Activated naive CD4-positive, alpha-beta T cell treated with anti-CD3 and anti-CD28 coated beads, Interleukin-2, amount 50 U/mL, for 24 hours (primary cell): Measurements from ENCODE around the gene CPHXL2.

ENCODE experiments used
- H3K27ac Mint-ChIP-seq: one replicate; pipeline ENCODE4 v1.8.0; 2021; ENCODE audit warnings: mild to moderate bottlenecking, mixed read lengths
- H3K27me3 Mint-ChIP-seq: one replicate; pipeline ENCODE4 v1.8.0; 2021; ENCODE audit warnings: mixed read lengths
- H3K36me3 Mint-ChIP-seq: one replicate; pipeline ENCODE4 v1.8.0; 2021; ENCODE audit warnings: mixed read lengths
- H3K4me1 Mint-ChIP-seq: one replicate; pipeline ENCODE4 v1.8.0; 2021; ENCODE audit warnings: mixed read lengths
- H3K4me3 Mint-ChIP-seq: one replicate; pipeline ENCODE4 v1.8.0; 2021; ENCODE audit warnings: mild to moderate bottlenecking, mixed read lengths
- H3K9me3 Mint-ChIP-seq: one replicate; pipeline ENCODE4 v1.8.0; 2021; ENCODE audit warnings: mixed read lengths

CPHXL2 gene

DNA sequence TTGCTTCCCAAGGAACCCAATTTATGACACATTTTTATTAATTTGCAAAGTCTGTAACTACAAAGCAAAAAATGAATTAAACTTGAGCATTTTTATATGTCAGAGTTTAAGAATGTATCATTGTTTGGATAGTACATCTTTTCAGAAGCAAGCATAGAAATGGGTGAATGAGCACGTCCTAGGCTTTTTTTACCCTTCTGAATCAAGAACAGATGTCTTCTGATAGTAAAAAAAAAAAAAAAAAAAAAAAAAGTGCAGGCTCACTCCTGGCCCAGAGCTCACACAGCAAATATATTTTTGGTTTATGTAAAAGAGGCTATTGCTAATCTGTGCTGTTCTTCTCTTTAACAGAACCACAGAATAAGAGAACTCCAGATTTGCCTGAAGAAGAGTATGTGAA is 22.9 kb downstream of the CPHXL2 start:
- no peak overlapping the region for H3K4me3 Mint-ChIP-seq
- peaks cover 71% of the 10 kb centered on the region for H3K4me1 Mint-ChIP-seq
- no peaks in the 10 kb centered on the region for H3K9me3 Mint-ChIP-seq
- peaks cover 28% of the 10 kb centered on the region for H3K36me3 Mint-ChIP-seq
- H3K27me3 Mint-ChIP-seq: no peaks in the 10 kb centered on the region
- peak overlapping the region; percentile 89 for H3K27ac Mint-ChIP-seq

DNA sequence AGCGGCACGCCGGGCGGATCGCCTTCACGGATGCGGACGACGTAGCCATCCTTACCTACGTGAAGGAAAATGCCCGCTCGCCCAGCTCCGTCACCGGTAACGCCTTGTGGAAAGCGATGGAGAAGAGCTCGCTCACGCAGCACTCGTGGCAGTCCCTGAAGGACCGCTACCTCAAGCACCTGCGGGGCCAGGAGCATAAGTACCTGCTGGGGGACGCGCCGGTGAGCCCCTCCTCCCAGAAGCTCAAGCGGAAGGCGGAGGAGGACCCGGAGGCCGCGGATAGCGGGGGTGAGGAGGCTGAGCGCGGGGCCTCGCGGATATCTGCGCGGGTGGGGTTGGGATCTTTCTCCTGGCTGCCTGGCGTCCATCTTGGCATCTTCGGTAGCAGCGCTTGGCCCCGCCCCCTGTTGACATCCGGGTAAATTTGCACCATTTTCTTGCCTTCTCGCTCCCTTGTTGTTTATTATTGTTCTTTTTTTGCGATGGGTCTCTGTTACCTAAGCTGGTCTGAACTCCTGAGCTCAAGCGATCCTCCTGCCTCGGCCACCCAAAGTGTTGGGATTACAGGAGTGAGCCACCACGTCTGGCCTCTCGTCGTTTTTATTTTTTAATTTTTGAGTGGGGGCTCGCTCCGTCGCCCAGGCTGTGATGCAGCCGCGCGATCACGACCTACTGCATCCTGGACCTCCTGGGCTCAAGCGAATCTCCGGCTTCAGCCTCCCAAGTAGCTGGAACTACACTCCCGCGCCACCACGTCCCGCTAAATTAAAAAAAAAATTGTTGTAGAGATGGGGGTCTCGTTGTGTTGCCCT is 28.3 kb downstream of the CPHXL2 start:
- peaks cover 20% of the 10 kb centered on the region for H3K36me3 Mint-ChIP-seq
- no peaks in the 10 kb centered on the region for H3K27me3 Mint-ChIP-seq
- H3K27ac Mint-ChIP-seq: peak overlapping the region; percentile 93
- peak overlapping the region; percentile 97 for H3K4me3 Mint-ChIP-seq
- H3K4me1 Mint-ChIP-seq: peaks cover 65% of the 10 kb centered on the region
- H3K9me3 Mint-ChIP-seq: no peaks in the 10 kb centered on the region

DNA sequence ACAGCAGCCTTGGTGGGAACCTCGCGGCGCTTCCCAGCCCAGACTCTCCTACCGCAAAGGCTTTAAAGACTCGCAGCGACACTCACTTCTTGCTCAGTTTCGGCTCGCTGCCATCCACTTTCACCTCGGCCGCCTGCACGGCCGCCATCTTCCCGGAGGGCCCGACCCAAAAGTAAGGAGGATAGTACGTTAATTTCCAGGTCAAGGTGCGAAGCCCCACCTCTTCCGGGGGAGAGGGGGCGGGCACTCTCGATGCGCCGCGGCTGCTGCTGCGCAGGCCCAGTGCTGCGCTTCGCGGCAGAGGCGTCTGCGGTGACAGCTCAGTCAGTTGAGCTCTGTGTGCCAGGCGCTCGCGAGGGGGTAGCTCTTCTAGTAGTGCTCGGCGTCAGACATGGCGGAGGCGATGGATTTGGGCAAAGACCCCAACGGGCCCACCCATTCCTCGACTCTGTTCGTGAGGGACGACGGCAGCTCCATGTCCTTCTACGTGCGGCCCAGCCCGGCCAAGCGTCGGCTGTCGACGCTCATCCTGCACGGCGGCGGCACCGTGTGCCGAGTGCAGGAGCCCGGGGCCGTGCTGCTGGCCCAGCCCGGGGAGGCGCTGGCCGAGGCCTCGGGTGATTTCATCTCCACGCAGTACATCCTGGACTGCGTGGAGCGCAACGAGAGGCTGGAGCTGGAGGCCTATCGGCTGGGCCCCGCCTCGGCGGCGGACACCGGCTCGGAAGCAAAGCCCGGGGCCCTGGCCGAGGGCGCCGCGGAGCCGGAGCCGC is 29.1 kb downstream of the CPHXL2 start, which contains the start of the genes KARS1 and TERF2IP:
KARS1 (minus strand) TSS at position 174 of the 773 bp plus-strand sequence; CDS start at position 148, 26 bp downstream.
TERF2IP (plus strand) TSS at position 282 of the 773 bp plus-strand sequence; CDS start at position 392, 110 bp downstream.
- Mint-ChIP-seq H3K4me3 (peak within 1 kb of the TSS; percentile 99), H3K27ac (peak within 1 kb of the TSS; percentile 100), H3K36me3 (peaks cover 21% of the 10 kb centered on the region), H3K4me1 (peaks cover 63% of the 10 kb centered on the region), H3K27me3 (no peaks in the 10 kb centered on the region), H3K9me3 (no peaks in the 10 kb centered on the region)

DNA sequence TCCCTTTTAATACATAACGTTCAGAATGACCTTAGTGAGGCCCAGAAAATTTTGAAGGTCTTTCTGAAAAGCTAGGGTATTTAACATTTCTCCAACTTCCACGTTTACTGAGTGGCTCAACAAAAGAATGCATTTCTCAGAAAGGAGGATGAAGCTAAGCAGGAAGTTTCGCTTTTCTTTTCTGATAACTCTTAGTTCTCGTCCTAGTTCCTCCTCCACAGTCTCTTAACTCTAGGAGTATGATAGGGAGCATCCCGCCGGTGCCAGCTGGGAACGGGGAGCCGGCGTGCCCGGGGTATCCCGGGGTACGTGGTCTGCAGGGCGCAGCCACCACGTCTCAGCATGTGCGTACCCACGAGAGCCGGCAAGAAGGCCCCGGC is 29.7 kb downstream of the CPHXL2 start:
- peak overlapping the region; percentile 99 for H3K4me3 Mint-ChIP-seq
- no peaks in the 10 kb centered on the region for H3K27me3 Mint-ChIP-seq
- H3K4me1 Mint-ChIP-seq: peaks cover 62% of the 10 kb centered on the region
- no peaks in the 10 kb centered on the region for H3K9me3 Mint-ChIP-seq
- H3K36me3 Mint-ChIP-seq: peaks cover 21% of the 10 kb centered on the region
- peak overlapping the region; percentile 100 for H3K27ac Mint-ChIP-seq

DNA sequence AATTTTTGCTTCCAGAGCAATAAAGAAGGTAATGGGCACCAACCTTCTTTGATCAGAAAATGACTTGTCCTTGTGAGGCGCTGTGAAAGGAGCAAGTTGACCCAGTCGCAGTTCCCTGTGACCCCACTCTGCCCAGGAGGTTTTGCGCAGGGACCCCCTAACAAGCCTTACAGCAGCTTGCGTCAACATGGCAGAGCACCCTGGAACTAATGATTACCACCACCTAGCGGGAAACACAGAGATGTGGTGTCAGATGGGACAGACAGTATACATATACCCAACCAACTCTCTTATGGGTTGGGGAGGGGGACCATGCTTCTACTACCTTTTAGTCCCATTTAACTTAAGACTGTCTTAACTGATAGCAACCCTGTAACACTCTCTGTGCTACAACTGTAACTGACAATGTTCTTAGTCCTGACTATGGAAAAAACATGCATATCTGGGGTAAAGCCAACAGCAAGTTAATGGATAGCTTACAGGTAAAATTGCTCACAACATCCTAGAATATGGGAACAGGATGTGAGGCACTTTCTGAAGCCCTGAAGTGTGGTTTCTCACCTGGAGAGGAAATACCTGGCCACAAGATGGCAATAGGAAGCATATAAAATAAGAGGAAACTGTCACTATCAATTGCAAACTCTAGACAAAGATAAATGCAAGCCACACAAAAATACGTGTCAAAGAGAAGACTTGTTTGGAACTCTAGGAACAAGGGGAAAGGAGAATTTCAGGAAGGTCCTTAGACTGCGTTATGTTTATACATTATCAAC is 32.4 kb downstream of the CPHXL2 start:
- Mint-ChIP-seq H3K36me3 (peaks cover 23% of the 10 kb centered on the region), H3K4me3 (peak overlapping the region; percentile 99), H3K27me3 (no peaks in the 10 kb centered on the region), H3K9me3 (no peaks in the 10 kb centered on the region), H3K27ac (peak overlapping the region; percentile 67), H3K4me1 (peaks cover 44% of the 10 kb centered on the region)

DNA sequence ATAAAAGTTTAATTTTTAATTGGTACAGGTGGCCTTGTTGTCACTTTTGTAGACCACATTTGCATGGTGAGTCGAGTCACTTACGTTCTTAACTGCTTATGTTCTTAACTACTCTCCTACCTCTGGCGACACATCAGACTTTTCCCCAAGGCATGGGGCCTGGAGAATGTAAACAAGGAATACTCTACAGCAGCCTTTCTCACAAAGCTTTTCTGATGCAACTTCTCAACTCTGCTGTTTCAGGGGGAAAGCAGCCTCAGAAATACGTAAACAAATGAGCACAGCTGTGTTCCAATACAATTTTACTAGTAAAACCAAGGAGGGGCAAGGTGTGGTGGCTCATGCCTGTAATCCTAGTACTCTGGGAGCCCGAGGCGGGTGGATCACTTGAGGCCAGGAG is 36.2 kb downstream of the CPHXL2 start:
- Mint-ChIP-seq H3K9me3 (no peaks in the 10 kb centered on the region), H3K27me3 (no peaks in the 10 kb centered on the region), H3K36me3 (peaks cover 27% of the 10 kb centered on the region), H3K4me3 (no peak overlapping the region), H3K27ac (no peak overlapping the region), H3K4me1 (peaks cover 51% of the 10 kb centered on the region)

DNA sequence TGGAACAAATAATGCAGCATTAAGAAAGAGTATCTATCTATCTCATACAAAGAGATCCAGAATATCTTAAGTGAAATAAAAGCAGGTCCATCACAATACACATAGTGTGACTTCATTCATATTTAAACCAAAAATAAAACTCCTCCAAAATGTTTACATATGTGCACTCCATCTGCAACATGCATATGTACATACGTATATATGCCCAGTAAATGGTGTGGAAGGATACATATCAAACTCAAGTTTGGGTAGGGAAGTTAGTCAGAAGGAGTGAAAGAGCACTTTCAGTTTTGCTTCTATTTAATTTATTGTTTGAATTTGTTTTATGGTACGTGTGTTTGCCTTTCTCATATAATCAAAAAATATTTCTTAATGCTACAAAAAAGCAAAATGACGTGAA is 41.8 kb downstream of the CPHXL2 start:
- Mint-ChIP-seq H3K4me1 (peaks cover 13% of the 10 kb centered on the region), H3K27me3 (no peaks in the 10 kb centered on the region), H3K27ac (no peak overlapping the region), H3K4me3 (no peak overlapping the region), H3K36me3 (peaks cover 27% of the 10 kb centered on the region), H3K9me3 (no peaks in the 10 kb centered on the region)

DNA sequence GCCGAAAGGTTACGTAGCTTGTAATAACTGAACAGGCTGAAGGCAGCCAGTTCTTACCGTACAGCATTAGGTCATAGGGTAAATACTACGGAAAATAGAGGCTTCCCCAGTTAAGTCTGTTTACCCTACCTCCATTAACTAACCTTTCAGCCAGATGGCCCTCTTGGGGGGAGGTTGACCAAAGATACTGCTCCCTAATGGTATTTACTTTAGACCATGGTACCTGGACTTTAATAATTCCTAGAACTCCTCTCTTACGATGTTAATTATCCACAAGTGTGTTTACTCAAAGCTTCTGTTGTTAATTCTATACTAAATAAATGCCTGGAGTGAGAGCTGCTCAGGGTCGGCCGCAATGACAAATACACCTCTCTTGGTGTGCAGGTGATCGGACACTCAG is 44.0 kb downstream of the CPHXL2 start:
- Mint-ChIP-seq H3K27ac (no peak overlapping the region), H3K36me3 (peaks cover 28% of the 10 kb centered on the region), H3K4me1 (peaks cover 25% of the 10 kb centered on the region), H3K27me3 (no peaks in the 10 kb centered on the region), H3K9me3 (no peaks in the 10 kb centered on the region), H3K4me3 (no peak overlapping the region)

DNA sequence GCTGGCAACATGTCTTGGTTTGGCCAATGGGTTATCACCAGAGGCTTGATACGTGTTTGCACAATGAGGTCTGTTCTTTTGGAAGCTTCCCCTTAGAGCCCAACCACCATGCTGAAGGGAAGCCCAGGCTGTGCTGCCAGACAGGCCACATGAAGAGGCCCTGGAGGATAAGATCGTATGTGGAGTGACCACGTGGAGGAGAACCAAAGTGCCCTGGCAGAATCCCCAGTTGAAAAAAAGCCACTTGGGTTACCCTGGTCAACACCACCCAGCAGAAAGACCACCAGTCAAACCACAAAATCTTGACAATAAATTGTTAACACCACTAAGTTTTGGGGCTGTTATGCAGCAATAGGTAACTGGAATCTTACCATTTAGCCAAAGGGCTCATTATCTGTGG is 46.8 kb downstream of the CPHXL2 start:
- Mint-ChIP-seq H3K9me3 (no peaks in the 10 kb centered on the region), H3K4me3 (no peak overlapping the region), H3K36me3 (peaks cover 39% of the 10 kb centered on the region), H3K4me1 (peaks cover 31% of the 10 kb centered on the region), H3K27me3 (no peaks in the 10 kb centered on the region), H3K27ac (no peak overlapping the region)

DNA sequence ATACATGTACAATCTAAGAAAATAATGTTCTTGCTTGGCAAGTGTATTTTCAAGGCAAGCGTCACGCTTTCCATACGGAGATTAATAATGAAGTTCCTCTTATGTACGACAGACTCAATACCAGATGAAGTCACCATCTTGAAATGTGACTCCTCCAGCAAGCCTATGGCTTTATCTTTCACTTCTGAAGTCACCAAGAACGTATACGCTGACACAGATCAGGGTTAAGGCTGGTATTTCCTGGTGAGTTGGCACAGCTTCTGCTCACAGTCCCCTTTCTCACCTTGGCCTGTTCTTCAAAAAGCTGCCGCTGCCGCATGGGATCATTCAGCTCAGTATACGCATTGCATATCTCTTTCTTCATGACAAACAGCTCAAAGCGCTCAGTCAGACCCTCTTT is 47.7 kb downstream of the CPHXL2 start:
- H3K27ac Mint-ChIP-seq: peak overlapping the region; percentile 56
- H3K27me3 Mint-ChIP-seq: no peaks in the 10 kb centered on the region
- H3K4me1 Mint-ChIP-seq: peaks cover 39% of the 10 kb centered on the region
- no peaks in the 10 kb centered on the region for H3K9me3 Mint-ChIP-seq
- peaks cover 39% of the 10 kb centered on the region for H3K36me3 Mint-ChIP-seq
- no peak overlapping the region for H3K4me3 Mint-ChIP-seq

DNA sequence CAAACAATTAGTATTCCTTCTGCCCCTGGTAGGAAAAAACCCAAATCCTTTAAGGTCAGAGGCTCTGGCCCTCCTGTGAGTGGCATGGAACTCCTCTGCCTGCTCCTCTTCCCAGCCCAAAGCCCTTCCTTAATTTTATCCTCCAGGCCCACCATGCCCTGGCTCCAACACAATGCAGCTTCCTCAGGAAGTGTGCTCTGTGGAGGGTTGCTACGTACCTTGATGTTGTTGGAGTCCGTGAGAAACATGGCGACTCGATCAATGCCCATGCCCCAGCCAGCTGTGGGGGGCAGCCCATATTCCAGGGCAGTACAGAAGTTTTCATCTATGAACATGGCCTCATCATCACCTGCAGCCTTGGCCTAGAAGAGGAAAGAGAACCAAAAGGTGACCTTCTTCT is 48.5 kb downstream of the CPHXL2 start:
- Mint-ChIP-seq H3K4me3 (peak overlapping the region; percentile 30), H3K9me3 (no peaks in the 10 kb centered on the region), H3K27me3 (no peaks in the 10 kb centered on the region), H3K36me3 (peaks cover 36% of the 10 kb centered on the region), H3K4me1 (peaks cover 41% of the 10 kb centered on the region), H3K27ac (peak overlapping the region; percentile 66)

DNA sequence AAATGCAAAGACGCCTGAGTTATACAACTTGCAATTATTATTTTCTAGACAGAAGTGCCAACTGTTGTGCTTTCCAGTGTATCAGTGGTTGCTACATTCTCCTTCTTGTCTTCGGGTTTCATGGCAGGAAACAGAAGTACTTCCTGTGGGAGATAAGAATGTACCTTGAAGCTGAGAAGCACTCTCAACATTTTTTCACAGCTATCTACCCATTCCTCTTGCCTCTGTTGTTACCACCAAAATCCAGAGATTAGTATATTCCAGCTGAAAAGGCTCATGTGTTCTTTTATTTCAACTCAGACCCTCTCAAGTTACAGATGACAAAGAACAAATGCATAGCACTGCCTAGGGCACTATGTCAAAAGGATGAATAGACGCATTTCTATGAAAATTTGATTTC is 49.0 kb downstream of the CPHXL2 start:
- peak overlapping the region; percentile 66 for H3K27ac Mint-ChIP-seq
- H3K4me3 Mint-ChIP-seq: no peak overlapping the region
- peaks cover 36% of the 10 kb centered on the region for H3K36me3 Mint-ChIP-seq
- H3K9me3 Mint-ChIP-seq: no peaks in the 10 kb centered on the region
- no peaks in the 10 kb centered on the region for H3K27me3 Mint-ChIP-seq
- peaks cover 42% of the 10 kb centered on the region for H3K4me1 Mint-ChIP-seq

DNA sequence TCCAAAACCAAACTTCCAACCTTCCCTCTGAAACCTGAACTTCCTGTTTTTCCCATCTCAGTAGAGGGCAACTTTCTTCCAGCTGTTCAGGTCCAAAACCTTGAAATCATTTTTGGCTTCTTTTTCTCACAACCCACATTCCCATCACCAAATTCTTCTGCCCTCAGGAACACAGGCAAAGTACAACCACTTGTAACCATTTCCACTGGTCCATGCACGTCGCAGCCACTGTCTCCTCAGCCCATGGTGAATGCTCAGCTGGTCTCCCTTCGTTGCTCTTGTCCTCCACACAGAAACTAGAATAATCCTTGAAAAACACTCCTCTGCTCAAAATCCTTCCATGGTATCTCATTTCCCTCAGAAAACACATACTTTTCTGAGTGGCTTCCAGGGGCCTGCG is 50.0 kb downstream of the CPHXL2 start:
- Mint-ChIP-seq H3K4me1 (peaks cover 47% of the 10 kb centered on the region), H3K36me3 (peaks cover 34% of the 10 kb centered on the region), H3K4me3 (no peak overlapping the region), H3K27ac (peak overlapping the region; percentile 92), H3K27me3 (no peaks in the 10 kb centered on the region), H3K9me3 (no peaks in the 10 kb centered on the region)

DNA sequence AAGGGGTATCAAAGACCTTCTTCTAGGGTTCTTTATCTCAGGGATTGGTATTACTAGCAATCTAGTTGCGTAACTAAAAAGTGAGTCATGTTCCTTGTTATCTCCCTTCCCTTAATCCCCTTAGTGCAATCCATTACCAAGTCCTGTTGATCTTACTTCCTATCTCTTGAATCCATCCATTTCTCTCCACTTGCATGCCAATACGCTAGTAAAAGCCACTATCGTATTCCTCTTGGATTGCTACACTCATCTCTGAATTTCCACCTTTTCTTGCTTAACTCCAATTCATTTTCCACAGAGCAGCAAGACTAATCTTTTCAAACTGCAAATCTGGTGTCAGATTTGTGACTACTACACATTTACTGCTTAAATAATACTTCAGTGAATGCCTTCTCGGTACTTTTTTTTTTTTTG is 51.9 kb downstream of the CPHXL2 start:
- Mint-ChIP-seq H3K4me3 (peak overlapping the region; percentile 56), H3K4me1 (peaks cover 65% of the 10 kb centered on the region), H3K9me3 (no peaks in the 10 kb centered on the region), H3K27me3 (no peaks in the 10 kb centered on the region), H3K36me3 (peaks cover 27% of the 10 kb centered on the region), H3K27ac (peak overlapping the region; percentile 39)

DNA sequence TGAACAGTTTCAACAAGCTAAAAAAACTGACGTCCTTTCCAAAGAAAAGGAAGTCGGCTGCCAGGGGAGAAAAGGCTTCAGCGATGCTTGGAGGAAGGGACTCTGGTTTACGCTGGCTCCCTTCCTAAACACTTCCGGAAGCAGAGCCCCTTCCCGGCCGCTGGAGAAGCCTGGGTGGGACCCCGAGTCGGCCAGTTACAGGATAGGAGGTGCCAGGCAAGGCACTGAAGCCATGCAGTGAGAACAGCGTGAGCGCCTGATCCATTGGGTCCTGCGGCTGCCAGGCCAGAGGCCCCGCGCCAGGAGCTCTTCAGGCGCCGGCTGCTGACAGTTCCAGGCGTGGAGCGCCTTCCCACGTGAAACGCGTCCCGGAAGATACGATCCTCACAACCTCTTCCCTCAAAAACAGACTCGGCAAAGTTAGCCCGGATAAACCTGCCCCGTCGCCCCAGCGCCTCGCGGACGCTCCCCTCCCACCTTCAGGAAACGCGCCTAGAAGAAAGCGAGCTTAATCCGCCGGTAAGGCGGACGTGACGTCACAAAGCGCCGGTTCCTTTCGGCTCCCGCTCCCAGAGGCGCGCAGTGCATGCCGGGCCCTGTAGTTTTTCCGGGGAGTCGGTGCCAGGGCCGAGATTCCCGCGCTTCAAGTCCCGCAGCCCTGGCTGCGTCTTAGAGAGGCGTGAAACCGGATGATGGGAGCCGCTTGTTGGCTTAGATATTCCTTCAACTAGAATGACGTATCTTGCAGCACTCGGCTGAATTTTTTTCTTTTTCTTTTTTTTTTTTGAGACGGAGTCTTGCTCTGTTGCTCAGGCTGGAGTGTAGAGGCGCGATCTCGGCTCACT is 53.8 kb downstream of the CPHXL2 start, which contains the start of gene ADAT1:
ADAT1 (minus strand) TSS at position 521 of the 845 bp plus-strand sequence. CDS start 2,482 bp downstream, outside the sequence.
- peak within 1 kb of the TSS; percentile 98 for H3K4me3 Mint-ChIP-seq
- no peaks in the 10 kb centered on the region for H3K9me3 Mint-ChIP-seq
- H3K27me3 Mint-ChIP-seq: no peaks in the 10 kb centered on the region
- peak within 1 kb of the TSS; percentile 99 for H3K27ac Mint-ChIP-seq
- H3K36me3 Mint-ChIP-seq: peaks cover 22% of the 10 kb centered on the region
- peaks cover 48% of the 10 kb centered on the region for H3K4me1 Mint-ChIP-seq
